Tibial artery (tissue), 4 donors: ENCODE results near the gene PNCK.
A peak's percentile ranks its signal among the peaks of the same experiment; 100 is the strongest.

Experiments used
- DNase-seq, 2 donors: peaks; one replicate each; pipeline ENCODE4 v3.0.0-alpha.2; 2019
- H3K27ac ChIP-seq, 2 donors: fragments of 200-600 bp; sonication (generic) in 1 of 2; 1 replicate in 1 of 2; 2 replicates in 1 of 2; pipeline ENCODE4 v1.5.1; 2018 to 2019; ENCODE audit warnings: mild to moderate bottlenecking in 1 of 2
- H3K27me3 ChIP-seq, 2 donors: fragments of 200-600 bp; sonication (generic) in 1 of 2; one replicate each; pipeline versions ENCODE4 v1.5.1 to v1.6.0; 2016 to 2019
- H3K36me3 ChIP-seq, 3 donors: fragments of 200-600 bp; sonication (generic) in 2 of 3; one replicate each; pipeline ENCODE4 v1.5.1; 2016 to 2019; ENCODE audit warnings: mild to moderate bottlenecking in 2 of 3
- H3K4me1 ChIP-seq, 4 donors: fragments of 200-600 bp; sonication (generic) in 2 of 4; 1 replicate in 3 of 4; 2 replicates in 1 of 4; pipeline ENCODE4 v1.5.1; 2016 to 2019
- H3K4me3 ChIP-seq, 2 donors: fragments of 200-600 bp; sonication (generic) in 1 of 2; 1 replicate in 1 of 2; 2 replicates in 1 of 2; pipeline ENCODE4 v1.5.1; 2018 to 2019; ENCODE audit warnings: mild to moderate bottlenecking in 2 of 2
- H3K9me3 ChIP-seq, 3 donors: fragments of 200-600 bp; sonication (generic) in 1 of 3; one replicate each; pipeline ENCODE4 v1.5.1; 2016 to 2019
- intact Hi-C: fragments of 100-400 bp; cut with DNase I; formaldehyde crosslinking; loops from one replicate; pipeline ENCODE4 v1.15.0; 2023; ENCODE audit warnings: low total_unique reads
- TF ChIP-seq, protein P1 (sequence below), 2 experiments: fragments of 200-600 bp in 1 of 2; fragments of 450-650 bp in 1 of 2; IDR thresholded peaks; one replicate each; pipeline ENCODE4 v1.5.1; 2017 to 2019; ENCODE audit warnings: antibody characterized with exemption in 2 of 2, mild to moderate bottlenecking in 1 of 2, moderate library complexity in 1 of 2

PNCK gene

DNA sequence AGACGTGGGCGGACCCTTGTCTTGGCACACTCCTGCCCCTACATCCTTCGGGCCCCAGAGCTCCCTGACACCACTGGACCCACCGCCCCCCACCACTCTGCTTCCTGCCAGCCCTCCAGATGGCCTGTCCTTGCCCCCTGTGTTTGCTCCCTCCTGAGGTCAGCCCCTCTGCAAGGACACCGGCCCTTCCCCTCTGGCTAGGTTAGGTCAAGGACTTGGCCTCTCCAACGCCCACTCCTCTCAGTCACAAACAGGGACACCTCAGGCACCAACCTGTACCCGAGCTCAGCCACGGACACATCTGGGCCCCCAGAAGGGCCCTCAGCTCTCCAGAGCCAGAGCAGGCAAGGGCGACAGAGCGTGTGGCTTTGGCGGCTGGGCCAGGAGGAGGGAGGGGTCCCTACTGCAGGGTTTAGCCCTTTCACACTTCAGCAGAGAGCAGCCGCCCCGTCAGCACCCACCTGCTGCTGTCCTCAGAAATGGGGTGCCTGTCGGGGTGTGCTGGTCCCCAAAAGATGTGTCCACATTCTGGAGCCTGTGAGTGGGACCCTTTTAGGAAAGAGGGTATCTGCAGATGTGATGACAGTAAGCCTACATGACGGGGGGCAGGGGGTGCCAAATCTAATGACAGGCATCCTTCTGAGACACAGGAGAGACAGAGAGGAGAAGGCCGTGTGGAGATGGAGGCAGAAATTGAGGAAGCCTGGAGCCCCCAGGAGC, 50.1 kb downstream of the PNCK start:
- H3K4me1 ChIP-seq, result no peaks in the 10 kb centered on the region
- intact Hi-C loops, result no loop called here
- no peaks in the 10 kb centered on the region for H3K36me3 ChIP-seq
- H3K27ac ChIP-seq, result no peak overlapping the region
- H3K4me3 ChIP-seq, result no peak overlapping the region
- H3K27me3 ChIP-seq, result peaks cover 0 to 10% of the 10 kb centered on the region in 2 donors
- TF ChIP-seq, protein P1, sequence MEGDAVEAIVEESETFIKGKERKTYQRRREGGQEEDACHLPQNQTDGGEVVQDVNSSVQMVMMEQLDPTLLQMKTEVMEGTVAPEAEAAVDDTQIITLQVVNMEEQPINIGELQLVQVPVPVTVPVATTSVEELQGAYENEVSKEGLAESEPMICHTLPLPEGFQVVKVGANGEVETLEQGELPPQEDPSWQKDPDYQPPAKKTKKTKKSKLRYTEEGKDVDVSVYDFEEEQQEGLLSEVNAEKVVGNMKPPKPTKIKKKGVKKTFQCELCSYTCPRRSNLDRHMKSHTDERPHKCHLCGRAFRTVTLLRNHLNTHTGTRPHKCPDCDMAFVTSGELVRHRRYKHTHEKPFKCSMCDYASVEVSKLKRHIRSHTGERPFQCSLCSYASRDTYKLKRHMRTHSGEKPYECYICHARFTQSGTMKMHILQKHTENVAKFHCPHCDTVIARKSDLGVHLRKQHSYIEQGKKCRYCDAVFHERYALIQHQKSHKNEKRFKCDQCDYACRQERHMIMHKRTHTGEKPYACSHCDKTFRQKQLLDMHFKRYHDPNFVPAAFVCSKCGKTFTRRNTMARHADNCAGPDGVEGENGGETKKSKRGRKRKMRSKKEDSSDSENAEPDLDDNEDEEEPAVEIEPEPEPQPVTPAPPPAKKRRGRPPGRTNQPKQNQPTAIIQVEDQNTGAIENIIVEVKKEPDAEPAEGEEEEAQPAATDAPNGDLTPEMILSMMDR (IDR thresholded peaks at IDR 0.05), result no peak
- no peaks in the 10 kb centered on the region for H3K9me3 ChIP-seq
- peak in 1 of 2 donors; percentile 16 for DNase-seq

DNA sequence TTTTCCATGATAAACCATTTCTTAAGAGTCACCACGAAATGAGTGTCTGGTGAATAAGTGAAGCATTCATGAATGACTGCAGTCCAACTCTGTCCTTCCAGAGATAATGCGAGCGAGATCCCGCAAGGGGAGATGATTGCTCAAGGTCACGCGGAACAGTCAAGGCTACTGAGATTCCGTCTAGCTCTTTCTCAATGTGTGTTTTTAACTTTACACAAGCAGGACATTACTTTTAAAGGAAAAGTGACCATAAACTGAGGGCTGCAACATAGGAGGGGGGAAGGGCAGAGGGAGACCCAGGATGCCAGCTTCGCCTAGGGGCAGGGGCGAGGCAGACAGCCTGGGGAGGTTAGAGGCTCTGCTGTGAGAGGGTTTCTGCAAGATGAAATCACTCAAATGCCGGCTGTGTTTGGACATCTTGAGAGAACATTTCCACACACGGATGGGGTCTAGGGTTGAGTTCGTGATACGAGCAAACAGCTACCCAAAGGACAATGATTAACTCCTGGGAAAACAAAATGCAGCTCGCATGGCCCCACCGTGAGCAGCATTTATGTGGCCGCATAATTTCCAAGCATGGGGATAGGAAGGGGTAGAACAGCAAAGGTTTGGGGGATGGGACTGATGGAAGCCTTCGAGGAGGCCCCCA, 50.8 kb downstream of the PNCK start:
- DNase-seq, result no peak
- H3K9me3 ChIP-seq, result no peaks in the 10 kb centered on the region
- peaks cover 0 to 10% of the 10 kb centered on the region in 2 donors for H3K27me3 ChIP-seq
- no peaks in the 10 kb centered on the region for H3K4me1 ChIP-seq
- intact Hi-C loops, result no loop called here
- no peaks in the 10 kb centered on the region for H3K36me3 ChIP-seq
- no peak overlapping the region for H3K4me3 ChIP-seq
- TF ChIP-seq, protein P1 (IDR thresholded peaks at IDR 0.05), result no peak
- H3K27ac ChIP-seq, result no peak overlapping the region

DNA sequence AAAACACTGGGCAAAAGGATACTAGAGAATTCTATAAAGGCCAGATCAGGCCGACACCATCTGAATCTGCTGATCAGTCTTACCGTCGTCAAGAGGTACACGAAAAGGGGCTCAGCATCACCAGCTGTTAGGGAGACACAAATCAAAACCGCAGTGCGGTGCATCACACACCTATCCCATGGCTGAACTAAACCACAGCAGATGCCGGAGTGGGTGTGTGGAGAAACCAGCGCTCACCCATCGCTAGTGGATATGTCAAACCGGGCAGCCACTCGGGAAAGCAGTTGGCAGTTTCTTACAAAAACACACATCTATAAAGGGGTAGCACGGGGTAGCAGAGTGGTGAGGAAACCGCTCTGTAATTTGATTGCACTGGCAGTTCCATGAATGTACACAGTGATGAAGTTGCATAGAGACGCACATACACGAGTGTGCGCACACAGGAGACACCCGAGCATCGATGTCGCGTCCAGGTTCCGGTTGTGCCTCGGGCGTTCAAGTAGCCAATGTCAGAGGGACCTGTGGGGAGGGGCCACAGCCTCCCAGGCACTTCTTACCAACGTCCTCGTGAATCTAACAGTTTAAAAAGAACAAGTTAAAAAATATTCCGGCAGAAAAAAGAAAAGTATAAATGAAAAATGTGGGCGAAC, 51.5 kb downstream of the PNCK start:
- Histone ChIP-seq H3K27me3 (peaks cover 0 to 10% of the 10 kb centered on the region in 2 donors), H3K4me3 (no peak overlapping the region), H3K27ac (no peak overlapping the region), H3K4me1 (no peaks in the 10 kb centered on the region), H3K36me3 (no peaks in the 10 kb centered on the region), H3K9me3 (no peaks in the 10 kb centered on the region)
- TF ChIP-seq, protein P1 (IDR thresholded peaks at IDR 0.05), result no peak
- no peak for DNase-seq
- intact Hi-C loops, result no loop called here

DNA sequence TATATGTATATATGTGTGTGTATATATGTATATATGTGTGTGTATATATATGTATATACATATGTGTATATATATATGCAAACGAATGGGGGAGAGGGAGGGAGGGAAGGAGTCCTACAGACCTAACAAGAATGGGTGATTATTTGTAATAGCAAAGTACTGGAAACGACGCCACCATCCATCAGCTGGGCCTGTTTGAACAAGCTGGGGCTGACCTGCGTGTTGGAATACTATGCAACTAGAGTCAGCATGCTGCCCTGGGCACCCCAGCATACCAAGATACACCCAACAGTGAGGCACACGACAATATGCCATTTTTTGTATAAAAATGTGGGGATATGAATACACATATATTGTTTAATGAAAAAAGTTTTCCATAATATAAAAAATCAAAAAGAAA, 53.0 kb downstream of the PNCK start:
- no peaks in the 10 kb centered on the region for H3K9me3 ChIP-seq
- TF ChIP-seq, protein P1 (IDR thresholded peaks at IDR 0.05), result no peak
- H3K27me3 ChIP-seq, result peaks cover 0 to 10% of the 10 kb centered on the region in 2 donors
- intact Hi-C loops, result no loop called here
- no peak for DNase-seq
- H3K4me3 ChIP-seq, result no peak overlapping the region
- H3K36me3 ChIP-seq, result no peaks in the 10 kb centered on the region
- no peak overlapping the region for H3K27ac ChIP-seq
- H3K4me1 ChIP-seq, result no peaks in the 10 kb centered on the region
